Midbrain (tissue), 1 donor: ENCODE data around the gene CNTRL.
A peak's percentile ranks its signal among the peaks of the same experiment; 100 is the strongest.
"Not testable (repeated sequence)": the region's sequence is repeated elsewhere in the genome, so short reads cannot be mapped to it uniquely, and the experiment has no call there.

Experiments
- DNase-seq: peaks from one replicate; lab custom pipeline; 2025; lab: John Stamatoyannopoulos, UW

Gene CNTRL

GRCh38 chr9:121071756-121072421 lies 2.9 kb upstream of the CNTRL start:
- DNase-seq, result no peak

DNA sequence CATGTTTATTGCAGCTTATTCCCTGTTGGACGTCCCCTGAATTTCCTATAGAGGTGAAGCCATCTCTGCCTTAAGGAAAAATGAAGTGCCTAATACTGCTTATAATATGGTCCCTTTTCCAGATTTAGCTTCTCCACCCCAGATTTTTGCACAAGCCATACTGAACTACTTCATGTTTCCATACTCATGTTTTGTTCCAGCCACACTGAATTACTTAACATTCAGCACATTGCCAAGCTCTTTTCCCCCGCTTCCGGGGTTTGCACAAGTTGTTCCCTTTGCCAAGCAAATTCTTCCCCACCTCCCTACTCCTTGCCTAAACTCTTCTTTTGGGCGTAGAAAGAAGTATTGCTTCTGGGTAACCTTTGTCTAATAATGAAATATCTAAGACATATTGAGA lies 1.7 kb upstream of the CNTRL start:
- DNase-seq, result peak; percentile 12

GRCh38 chr9:121075251-121076036 lies 689 bp downstream of the CNTRL start:
- no peak for DNase-seq

DNA sequence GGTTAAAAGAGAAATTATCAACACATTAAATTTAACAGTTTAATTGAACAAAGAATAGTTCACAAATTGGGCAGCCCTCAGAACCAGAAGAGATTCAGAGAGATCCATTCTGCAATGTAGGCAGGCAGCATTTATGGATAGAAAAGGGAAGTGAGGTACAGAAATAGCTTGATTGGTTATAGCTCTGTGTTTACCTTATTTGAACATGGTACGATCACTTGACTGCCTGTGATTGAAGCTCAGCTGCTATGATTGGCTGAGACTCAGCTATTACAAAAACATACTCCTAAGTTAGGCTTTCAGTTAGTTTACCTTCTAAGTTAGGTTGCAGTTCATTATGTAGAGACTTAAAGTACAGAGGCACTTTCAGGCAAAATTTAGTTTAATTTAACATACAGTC lies 7.3 kb downstream of the CNTRL start:
- no peak for DNase-seq

- DNase-seq, result no peak
Measured at GRCh38 chr9:121085661-121086060, 10.9 kb downstream of the CNTRL start.

GRCh38 chr9:121088576-121088975 lies 13.8 kb downstream of the CNTRL start:
- no peak for DNase-seq

DNA sequence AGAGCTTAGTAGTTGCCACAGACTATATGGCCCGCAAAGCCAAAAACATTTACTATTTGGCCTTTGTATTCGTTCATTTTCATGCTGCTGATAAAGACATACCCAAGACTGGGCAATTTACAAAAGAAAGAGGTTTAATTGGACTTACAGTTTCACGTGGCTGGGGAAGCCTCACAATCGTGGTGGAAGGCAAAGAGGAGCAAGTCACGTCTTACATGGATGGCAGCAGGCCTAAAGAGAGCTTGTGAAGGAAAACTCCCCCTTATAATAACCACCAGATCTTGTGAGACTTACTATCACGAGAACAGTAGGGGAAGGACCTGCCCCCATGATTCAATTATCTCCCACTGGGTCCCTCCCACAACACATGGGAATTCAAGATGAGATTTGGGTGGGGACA lies 16.0 kb downstream of the CNTRL start:
- not testable (repeated sequence) for DNase-seq

- DNase-seq, result no peak
Measured at GRCh38 chr9:121095057-121095456, 20.3 kb downstream of the CNTRL start.

DNA sequence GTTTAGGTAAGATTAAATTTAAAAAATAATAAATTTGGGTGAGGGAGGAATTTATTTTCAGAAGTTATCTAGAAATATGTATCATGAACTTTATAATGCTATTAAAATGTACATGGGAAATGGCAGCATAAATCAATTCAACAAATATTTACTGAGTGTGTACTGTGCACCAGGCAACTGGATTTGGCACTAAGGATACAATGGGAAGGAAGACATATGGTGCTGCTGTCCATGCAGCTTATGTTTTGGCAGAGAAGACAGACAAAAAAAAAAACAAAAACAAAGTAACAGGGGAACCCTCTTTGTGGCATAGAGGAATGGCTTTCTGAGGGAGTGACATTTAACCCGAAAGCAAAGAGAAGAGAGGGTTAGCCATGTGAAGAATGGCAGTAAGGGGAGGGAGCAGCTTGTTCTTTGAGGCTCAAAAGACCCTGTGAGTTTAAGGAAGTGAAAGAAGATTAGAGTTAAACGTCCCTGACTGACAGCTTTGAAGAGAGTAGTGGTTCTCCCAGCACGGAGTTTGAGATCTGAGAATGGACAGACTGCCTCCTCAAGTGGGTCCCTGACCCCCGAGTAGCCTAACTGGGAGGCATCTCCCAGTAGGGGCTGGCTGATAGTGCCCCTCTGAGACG lies 23.9 kb downstream of the CNTRL start:
- DNase-seq, result no peak

GRCh38 chr9:121104054-121104453 lies 29.3 kb downstream of the CNTRL start:
- DNase-seq, result not testable (repeated sequence)

DNA sequence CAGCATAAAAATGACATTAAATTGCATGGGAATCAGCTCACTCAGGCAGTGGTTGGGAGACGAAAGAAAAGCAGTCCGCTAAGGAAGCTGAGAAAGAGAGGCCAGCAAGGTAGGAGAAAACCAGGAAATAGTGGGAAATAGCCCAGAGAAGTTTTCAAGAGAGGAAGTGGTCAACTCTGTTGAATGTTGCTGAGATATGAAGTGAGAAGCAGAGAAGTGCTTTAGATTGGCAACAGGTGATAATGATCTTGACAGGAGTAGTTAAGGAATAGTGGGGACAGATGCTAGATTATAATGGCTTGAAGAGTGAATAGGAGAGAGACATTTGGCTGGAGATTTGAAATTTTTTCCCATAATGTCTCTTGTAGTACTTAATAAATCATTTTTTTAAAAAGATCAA lies 30.8 kb downstream of the CNTRL start:
- DNase-seq, result no peak

- no peak for DNase-seq
Measured at GRCh38 chr9:121107029-121107428, 32.3 kb downstream of the CNTRL start.

DNA sequence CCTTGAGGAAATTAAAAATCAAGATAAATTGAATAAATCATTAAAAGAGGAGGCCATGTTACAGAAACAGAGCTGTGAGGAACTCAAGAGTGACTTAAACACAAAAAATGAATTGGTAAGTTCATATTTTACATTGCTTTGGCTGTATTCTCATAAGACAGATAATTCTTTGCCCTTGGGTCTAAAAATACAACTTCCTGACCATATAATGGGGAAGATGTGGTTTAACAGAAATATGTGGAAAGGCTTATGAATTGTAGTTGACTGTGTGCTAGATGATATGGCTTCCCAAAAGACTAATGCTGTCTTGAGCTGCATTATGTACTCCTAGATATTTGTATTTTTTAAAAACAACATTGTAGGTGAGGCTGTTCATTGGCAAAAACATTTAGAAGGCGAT lies 33.1 kb downstream of the CNTRL start:
- no peak for DNase-seq

- DNase-seq, result no peak
Measured at GRCh38 chr9:121115466-121115865, 40.7 kb downstream of the CNTRL start.

DNA sequence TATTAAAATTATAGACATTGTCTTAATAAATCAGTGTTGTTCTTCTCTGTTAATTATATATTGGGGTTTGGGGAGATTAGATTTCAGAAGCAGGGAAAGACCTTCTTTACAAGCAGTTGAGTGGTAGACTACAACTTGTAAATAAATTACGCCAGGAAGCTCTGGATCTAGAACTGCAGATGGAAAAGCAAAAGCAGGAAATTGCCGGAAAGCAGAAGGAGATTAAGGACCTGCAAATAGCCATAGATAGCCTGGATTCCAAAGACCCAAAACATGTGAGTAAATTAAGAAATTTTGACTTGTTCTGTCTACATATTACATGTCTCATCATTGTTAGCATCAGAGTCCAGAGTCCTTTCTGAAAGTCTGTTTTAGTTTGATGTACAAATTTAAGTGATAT lies 43.5 kb downstream of the CNTRL start:
- DNase-seq, result no peak

- no peak for DNase-seq
Measured at GRCh38 chr9:121120386-121120785, 45.6 kb downstream of the CNTRL start.

DNA sequence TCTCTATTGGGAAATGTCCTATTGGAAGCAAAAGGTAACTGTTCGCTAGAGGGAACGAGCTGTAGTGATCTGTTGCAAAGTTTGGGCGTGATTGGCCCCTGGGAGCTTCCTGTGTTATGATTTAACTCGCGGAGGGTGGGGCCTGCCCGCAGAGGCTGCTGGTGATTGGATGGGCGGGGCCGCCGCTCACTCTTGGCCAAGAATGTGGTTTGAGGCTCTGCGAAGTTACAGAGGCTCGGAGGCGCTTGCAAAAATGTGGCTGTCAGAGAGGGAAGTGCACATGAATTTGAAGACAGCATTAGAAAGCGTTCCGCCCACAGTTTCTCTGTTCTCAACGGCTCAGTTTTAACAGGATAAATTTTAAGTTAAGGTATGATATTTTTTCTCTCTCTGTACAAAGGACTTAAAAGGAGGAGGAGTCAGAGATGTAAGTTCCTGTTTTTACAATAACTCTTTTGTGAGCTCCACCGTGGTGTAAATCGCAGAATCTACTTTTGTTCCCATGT lies 46.9 kb downstream of the CNTRL start:
- DNase-seq, result peak; percentile 90

DNA sequence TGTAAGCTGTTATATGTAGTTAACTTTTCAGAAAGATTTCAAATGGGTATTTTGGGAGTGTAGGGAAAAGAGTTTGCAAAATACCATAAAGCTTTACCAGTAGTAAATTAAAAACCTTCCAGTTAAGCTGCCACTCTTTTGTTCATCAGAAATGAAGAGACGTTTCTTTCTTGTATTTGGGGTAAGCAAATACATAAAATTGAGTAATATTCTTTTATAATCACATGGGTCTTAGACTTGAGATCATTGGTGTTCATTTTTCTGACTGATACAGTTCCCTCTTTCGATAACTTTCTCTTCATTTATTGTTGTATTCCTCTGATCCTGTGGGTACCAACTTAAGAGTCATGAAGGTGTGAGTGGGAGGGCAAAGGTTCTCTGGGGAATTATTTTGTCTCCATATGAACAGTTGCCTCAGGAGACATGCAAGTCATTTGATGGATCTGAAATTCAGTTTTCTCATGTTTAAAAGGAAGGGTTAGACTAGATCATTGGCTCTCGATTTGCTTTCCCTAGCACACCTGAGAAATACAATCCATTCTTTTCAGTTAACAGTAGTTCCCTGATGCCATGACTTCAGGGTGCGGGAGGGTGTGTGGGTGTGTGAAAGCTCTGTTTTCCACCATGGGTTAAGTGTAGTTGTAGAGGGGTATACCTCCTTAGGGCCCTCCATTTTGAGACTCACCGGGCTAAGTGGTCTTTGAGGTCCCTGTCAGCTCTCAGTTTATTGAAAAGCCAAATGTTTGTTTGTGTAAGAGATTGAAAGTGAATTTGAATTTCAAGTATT lies 47.7 kb downstream of the CNTRL start:
- DNase-seq, result no peak

- no peak for DNase-seq
Measured at GRCh38 chr9:121123816-121124535, 49.2 kb downstream of the CNTRL start.

DNA sequence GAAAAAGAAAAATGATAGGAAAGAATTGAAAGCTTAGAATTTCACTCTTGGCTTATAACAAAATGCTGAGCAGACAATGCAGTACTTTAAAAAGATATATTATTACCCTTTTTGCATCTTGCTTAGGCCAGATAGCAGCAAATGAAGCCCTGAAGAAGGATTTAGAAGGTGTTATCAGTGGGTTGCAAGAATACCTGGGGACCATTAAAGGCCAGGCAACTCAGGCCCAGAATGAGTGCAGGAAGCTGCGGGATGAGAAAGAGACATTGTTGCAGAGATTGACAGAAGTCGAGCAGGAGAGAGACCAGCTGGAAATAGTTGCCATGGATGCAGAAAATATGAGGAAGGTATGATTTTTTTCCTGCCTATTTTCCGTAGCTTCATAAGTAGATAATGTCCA lies 50.8 kb downstream of the CNTRL start:
- no peak for DNase-seq

- DNase-seq, result not testable (repeated sequence)
Measured at GRCh38 chr9:121129384-121129783, 54.6 kb downstream of the CNTRL start.
